HCT116 (cell line): ENCODE data around the gene TCOF1. TPM values are rescaled to one million over a fixed set of nuclear protein-coding genes. Genes with fewer than 3 reads are reported as not detected.

ENCODE experiments used
- ATAC-seq: fragments of 200-7000 bp; cut with Tn5 transposase; 2 replicates; pipeline ENCODE4 v1.9.1; 2020; ENCODE audit warnings: mild to moderate bottlenecking, moderate library complexity
- BruUV-seq: library from RNA; stranded (reverse); fragments of 400-500 nt; replicated peaks from 2 replicates; lab custom pipeline; 2021; lab: Mats Ljungman, UMichigan
- CTCF ChIA-PET: fragments of 300-600 bp; sonication (Branson Sonifier 250); formaldehyde crosslinking; loops from one replicate; lab custom pipeline; 2021; ENCODE audit warnings: antibody characterized with exemption; lab: Charles Lee
- POLR2A ChIA-PET: fragments of 300-600, 350-600 bp; sonication (Branson Sonifier 250); formaldehyde crosslinking; loops from one replicate; lab custom pipeline; 2021; ENCODE audit warnings: antibody characterized with exemption; lab: Charles Lee
- RAD21 ChIA-PET, 2 experiments: fragments of 300-600 bp; sonication (Branson Sonifier 250); formaldehyde crosslinking; loops; one replicate each; lab custom pipeline; 2023; ENCODE audit warnings: low total read pairs in 2 of 2; ENCODE audit not compliant: uncharacterized antibody in 2 of 2, unreplicated experiment in 2 of 2, low non-redundant PET in 1 of 2; lab: Charles Lee
- DNase-seq: peaks from one replicate; pipeline ENCODE4 v3.0.0-alpha.2; 2010; ENCODE audit warnings: low read depth, low spot score
- H2AFZ ChIP-seq: fragments of 200-600 bp; shearing (Covaris generic), sonication (generic); 2 replicates; pipeline ENCODE4 v1.6.1; 2017; ENCODE audit warnings: low read depth, mixed run types, mixed read lengths, antibody characterized with exemption, low read length; ENCODE audit not compliant: poor library complexity, severe bottlenecking
- H3K27ac ChIP-seq: 2 replicates; pipeline ENCODE4 v1.5.1; 2012; ENCODE audit warnings: low read depth, low read length
- H3K27me3 ChIP-seq: fragments of 200-600 bp; sonication (generic); 2 replicates; pipeline ENCODE4 v1.6.1; 2016; ENCODE audit warnings: mixed run types, low read length, mixed read lengths; ENCODE audit not compliant: insufficient read depth
- H3K36me3 ChIP-seq, 2 experiments: fragments of 200-500 bp in 1 of 2; fragments of 200-600 bp in 1 of 2; sonication (Bioruptor generic) in 1 of 2; sonication (generic) in 1 of 2; 2 replicates each; pipeline versions ENCODE4 v1.5.1 to v1.6.1; 2014 to 2016; ENCODE audit warnings: low read length in 2 of 2, inconsistent platforms in 1 of 2, mixed read lengths in 1 of 2, mixed run types in 1 of 2; ENCODE audit not compliant: insufficient read depth in 2 of 2, control insufficient read depth in 1 of 2
- H3K4me1 ChIP-seq, 2 experiments: fragments of 200-600 bp in 1 of 2; sonication (generic) in 1 of 2; 2 replicates each; pipeline versions ENCODE4 v1.5.1 to v1.6.1; 2012 to 2017; ENCODE audit warnings: low read length in 2 of 2, inconsistent platforms in 1 of 2, mild to moderate bottlenecking in 1 of 2, mixed read lengths in 1 of 2, mixed run types in 1 of 2, moderate library complexity in 1 of 2; ENCODE audit not compliant: insufficient read depth in 2 of 2, control insufficient read depth in 1 of 2
- H3K4me2 ChIP-seq: fragments of 200-600 bp; sonication (generic); 2 replicates; pipeline ENCODE4 v1.6.1; 2017; ENCODE audit warnings: mixed run types, low read length, mixed read lengths
- H3K4me3 ChIP-seq, 2 experiments: fragments of 200-600 bp in 1 of 2; sonication (generic) in 1 of 2; replicated peaks in 1 of 2; 2 replicates each; pipeline ENCODE4 v1.5.1; 2011 to 2016; ENCODE audit warnings: low read length in 2 of 2, control low read depth in 1 of 2, low read depth in 1 of 2, mild to moderate bottlenecking in 1 of 2, mixed read lengths in 1 of 2, mixed run types in 1 of 2
- H3K79me2 ChIP-seq: fragments of 200-600 bp; sonication (generic); 2 replicates; pipeline ENCODE4 v1.6.1; 2017; ENCODE audit warnings: mild to moderate bottlenecking, mixed run types, low read length, moderate library complexity, mixed read lengths; ENCODE audit not compliant: insufficient read depth
- H3K9ac ChIP-seq: fragments of 200-600 bp; sonication (generic); 2 replicates; pipeline ENCODE4 v1.6.1; 2016; ENCODE audit warnings: low read length, mixed read lengths
- H3K9me2 ChIP-seq: fragments of 200-600 bp; sonication (generic), shearing (Covaris generic); 2 replicates; pipeline ENCODE4 v1.6.1; 2017; ENCODE audit warnings: mixed run types, mild to moderate bottlenecking, moderate library complexity; ENCODE audit not compliant: insufficient read depth
- H3K9me3 ChIP-seq, 2 experiments: fragments of 200-500 bp in 1 of 2; fragments of 200-600 bp in 1 of 2; sonication (Bioruptor generic) in 1 of 2; sonication (generic) in 1 of 2; 2 replicates each; pipeline ENCODE4 v1.6.1; 2014 to 2017; ENCODE audit warnings: low read length in 2 of 2, mixed read lengths in 2 of 2, inconsistent platforms in 1 of 2, low read depth in 1 of 2, mild to moderate bottlenecking in 1 of 2, mixed run types in 1 of 2, moderate library complexity in 1 of 2; ENCODE audit not compliant: control insufficient read depth in 1 of 2, insufficient read depth in 1 of 2
- H4K20me1 ChIP-seq: fragments of 200-600 bp; sonication (generic), shearing (Covaris generic); 2 replicates; pipeline ENCODE4 v1.6.1; 2017; ENCODE audit warnings: mixed run types, mild to moderate bottlenecking, moderate library complexity; ENCODE audit not compliant: insufficient read depth
- CEBPB ChIP-seq: IDR thresholded peaks from 2 replicates; pipeline ENCODE4 v1.6.1; 2012; ENCODE audit warnings: low read depth
- CTCF ChIP-seq, 3 experiments: fragments of 200-600 bp in 1 of 3; sonication (generic) in 1 of 3; IDR thresholded peaks in 2 of 3; conservative IDR thresholded peaks in 1 of 3; 2 replicates each; pipeline ENCODE4 v1.5.1; 2012 to 2017; ENCODE audit warnings: low read depth in 2 of 3, low read length in 2 of 3, antibody characterized with exemption in 1 of 3, borderline replicate concordance in 1 of 3, control low read depth in 1 of 3, mild to moderate bottlenecking in 1 of 3, mixed read lengths in 1 of 3, mixed run types in 1 of 3, moderate library complexity in 1 of 3; ENCODE audit not compliant: insufficient read depth in 1 of 3
- EGR1 ChIP-seq: IDR thresholded peaks from 2 replicates; pipeline ENCODE4 v1.6.1; 2012; ENCODE audit warnings: low read depth
- ELF1 ChIP-seq: IDR thresholded peaks from 2 replicates; pipeline ENCODE4 v1.6.1; 2012; ENCODE audit warnings: low read depth, borderline replicate concordance
- EZH2 ChIP-seq: fragments of 200-600 bp; sonication (generic); IDR thresholded peaks from 2 replicates; pipeline ENCODE4 v1.6.1; 2017; ENCODE audit warnings: antibody characterized with exemption, mixed run types
- JUND ChIP-seq: IDR thresholded peaks from 2 replicates; pipeline ENCODE4 v1.6.1; 2012
- MAX ChIP-seq: IDR thresholded peaks from 2 replicates; pipeline ENCODE4 v1.6.1; 2012
- POLR2A ChIP-seq: IDR thresholded peaks from 2 replicates; pipeline ENCODE4 v1.7.0; 2011; ENCODE audit warnings: borderline replicate concordance; ENCODE audit not compliant: insufficient read depth, insufficient read length; ENCODE audit errors: extremely low read depth
- RAD21 ChIP-seq: IDR thresholded peaks from 2 replicates; pipeline ENCODE4 v1.6.1; 2012; ENCODE audit warnings: low read depth, mild to moderate bottlenecking
- SIN3A ChIP-seq: IDR thresholded peaks from 2 replicates; pipeline ENCODE4 v1.6.1; 2012; ENCODE audit warnings: low read depth
- SP1 ChIP-seq: IDR thresholded peaks from 2 replicates; pipeline ENCODE4 v1.6.1; 2012; ENCODE audit warnings: low read depth
- SRF ChIP-seq: IDR thresholded peaks from 2 replicates; pipeline ENCODE4 v1.6.1; 2012; ENCODE audit warnings: low read depth
- YY1 ChIP-seq: IDR thresholded peaks from 2 replicates; pipeline ENCODE4 v1.6.1; 2011; ENCODE audit warnings: low read length, low read depth, moderate library complexity, mild to moderate bottlenecking; ENCODE audit not compliant: insufficient replicate concordance; ENCODE audit errors: extremely low read depth
- ZBTB33 ChIP-seq: IDR thresholded peaks from 2 replicates; pipeline ENCODE4 v1.6.1; 2011; ENCODE audit warnings: mild to moderate bottlenecking, low read length, moderate library complexity; ENCODE audit not compliant: insufficient replicate concordance; ENCODE audit errors: extremely low read depth
- ZFX ChIP-seq: fragments of 450-650 bp; IDR thresholded peaks from 2 replicates; pipeline ENCODE4 v1.6.1; 2017
- ZNF274 ChIP-seq: fragments of 200-500 bp; sonication (Bioruptor generic); IDR thresholded peaks from 2 replicates; pipeline ENCODE4 v1.6.1; 2014; ENCODE audit warnings: mild to moderate bottlenecking, low read depth, low read length, inconsistent platforms
- intact Hi-C: fragments of 100-400 bp; cut with micrococcal nuclease; formaldehyde crosslinking; loops from 2 replicates; pipeline ENCODE4 v1.10.0; 2022
- total RNA-seq: library from RNA; stranded (reverse); gene quantifications from one replicate; pipeline ENCODE4 v1.2.1, GENCODE V29; 2021; ENCODE audit not compliant: unreplicated experiment

TCOF1 gene
- total RNA-seq, 1 experiment from 2014 or later = 94.7 TPM

GRCh38 chr5:150404941-150405816 is 47.7 kb downstream of the TCOF1 start:
- no peak for ATAC-seq
- ChIA-PET CTCF (no interaction called here), RAD21 (no interaction called here), POLR2A (no interaction called here)
- H3K4me1 ChIP-seq = peaks cover 8 to 18% of the 10 kb centered on the region in 2 experiments; a peak in 3 of 4 replicates
- H2AFZ ChIP-seq = no peak overlapping the region
- no peak overlapping the region for H3K9ac ChIP-seq
- H3K27ac ChIP-seq = no peak overlapping the region
- H3K27me3 ChIP-seq = no peaks in the 10 kb centered on the region
- BruUV-seq = no TSS peak
- TF ChIP-seq EGR1 = no peak
- TF ChIP-seq POLR2A = no peak
- no peak for TF ChIP-seq CTCF (IDR thresholded peaks at IDR 0.05 in 2 of 3, conservative IDR thresholded peaks at IDR 0.05 in 1 of 3; ENCODE audit: borderline replicate concordance in 1 of 3, insufficient read depth in 1 of 3, low read depth in 2 of 3, low read length in 2 of 3)
- TF ChIP-seq YY1 = no peak
- TF ChIP-seq CEBPB = no peak
- TF ChIP-seq ZFX = no peak
- no peak for TF ChIP-seq MAX
- no peak for TF ChIP-seq JUND
- no peak for TF ChIP-seq SRF
- TF ChIP-seq SP1 = no peak
- no peak for TF ChIP-seq SIN3A
- no peak for TF ChIP-seq ELF1
- no peak for TF ChIP-seq ZBTB33
- no peak for TF ChIP-seq ZNF274
- no peak for TF ChIP-seq EZH2
- TF ChIP-seq RAD21 = no peak
- intact Hi-C loops = no loop called here
- no peaks in the 10 kb centered on the region for H4K20me1 ChIP-seq
- no peaks in the 10 kb centered on the region for H3K9me3 ChIP-seq
- H3K36me3 ChIP-seq = peaks cover 0 to 7% of the 10 kb centered on the region in 2 experiments; a peak in 1 of 4 replicates
- H3K9me2 ChIP-seq = no peaks in the 10 kb centered on the region
- no peaks in the 10 kb centered on the region for H3K79me2 ChIP-seq
- no peak for DNase-seq
- no peak overlapping the region for H3K4me2 ChIP-seq
- H3K4me3 ChIP-seq = no peak overlapping the region
